Measurements from ENCODE around the gene CCDC12. TPM values are rescaled to one million over a fixed set of nuclear protein-coding genes. Genes with fewer than 3 reads are reported as not detected.
A peak's percentile ranks its signal among the peaks of the same experiment; 100 is the strongest.

CCDC12 gene
- total and polyA plus RNA-seq, 2 of the 13 experiments (the other 11 are each of a cell fraction or from before 2014, with no cell fraction given): 30.1 to 49.5 TPM

DNA sequence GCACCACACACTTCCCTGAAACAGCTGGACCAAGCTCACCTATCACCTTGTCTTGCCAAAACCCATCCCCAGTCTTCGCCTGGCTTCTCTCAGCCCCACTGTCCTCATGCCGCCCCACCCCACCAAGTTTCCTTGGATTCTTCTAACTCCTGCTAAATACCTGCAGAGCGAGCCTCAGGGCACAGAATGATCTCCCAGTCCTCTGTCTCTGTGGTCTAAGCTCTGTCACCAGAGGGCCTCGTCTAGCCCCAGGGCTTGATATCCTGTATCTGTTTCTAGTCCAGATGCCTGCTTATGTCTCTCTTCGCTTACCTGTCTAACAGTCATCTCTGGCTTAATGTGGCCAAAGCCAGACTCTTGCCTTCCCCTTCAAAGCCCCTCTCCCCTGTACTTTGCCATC lies 9.7 kb downstream of the CCDC12 start (continued):
- TF ChIP-seq, protein P1, sequence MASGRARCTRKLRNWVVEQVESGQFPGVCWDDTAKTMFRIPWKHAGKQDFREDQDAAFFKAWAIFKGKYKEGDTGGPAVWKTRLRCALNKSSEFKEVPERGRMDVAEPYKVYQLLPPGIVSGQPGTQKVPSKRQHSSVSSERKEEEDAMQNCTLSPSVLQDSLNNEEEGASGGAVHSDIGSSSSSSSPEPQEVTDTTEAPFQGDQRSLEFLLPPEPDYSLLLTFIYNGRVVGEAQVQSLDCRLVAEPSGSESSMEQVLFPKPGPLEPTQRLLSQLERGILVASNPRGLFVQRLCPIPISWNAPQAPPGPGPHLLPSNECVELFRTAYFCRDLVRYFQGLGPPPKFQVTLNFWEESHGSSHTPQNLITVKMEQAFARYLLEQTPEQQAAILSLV (CRISPR knock-in tag; IDR thresholded peaks at IDR 0.05; ENCODE audit: borderline replicate concordance): no peak
- TF ChIP-seq XRCC5 (optimal IDR thresholded peaks at IDR 0.05; ENCODE audit: low read length): peak; percentile 25
- no peak for TF ChIP-seq ZNF235 (CRISPR knock-in tag; IDR thresholded peaks at IDR 0.05; ENCODE audit: borderline replicate concordance)
- no peak for TF ChIP-seq ZNF703 (CRISPR knock-in tag; IDR thresholded peaks at IDR 0.05; ENCODE audit: borderline replicate concordance)
- TF ChIP-seq, protein P2, sequence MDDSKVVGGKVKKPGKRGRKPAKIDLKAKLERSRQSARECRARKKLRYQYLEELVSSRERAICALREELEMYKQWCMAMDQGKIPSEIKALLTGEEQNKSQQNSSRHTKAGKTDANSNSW (CRISPR knock-in tag; IDR thresholded peaks at IDR 0.05; ENCODE audit: borderline replicate concordance): no peak
- peak; percentile 21; the same call in 1 of the 2 replicates for TF ChIP-seq SMC3 (IDR thresholded peaks at IDR 0.05; ENCODE audit: low read length)
- TF ChIP-seq NFE2 (CRISPR knock-in tag; IDR thresholded peaks at IDR 0.05): no peak
- TF ChIP-seq, protein P3, sequence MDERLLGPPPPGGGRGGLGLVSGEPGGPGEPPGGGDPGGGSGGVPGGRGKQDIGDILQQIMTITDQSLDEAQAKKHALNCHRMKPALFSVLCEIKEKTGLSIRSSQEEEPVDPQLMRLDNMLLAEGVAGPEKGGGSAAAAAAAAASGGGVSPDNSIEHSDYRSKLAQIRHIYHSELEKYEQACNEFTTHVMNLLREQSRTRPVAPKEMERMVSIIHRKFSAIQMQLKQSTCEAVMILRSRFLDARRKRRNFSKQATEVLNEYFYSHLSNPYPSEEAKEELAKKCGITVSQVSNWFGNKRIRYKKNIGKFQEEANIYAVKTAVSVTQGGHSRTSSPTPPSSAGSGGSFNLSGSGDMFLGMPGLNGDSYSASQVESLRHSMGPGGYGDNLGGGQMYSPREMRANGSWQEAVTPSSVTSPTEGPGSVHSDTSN (CRISPR knock-in tag; IDR thresholded peaks at IDR 0.05): no peak
- no peak; the same call in 1 of the 2 replicates for TF ChIP-seq STAG1 (CRISPR knock-in tag; IDR thresholded peaks at IDR 0.05)
- TF ChIP-seq, protein P4, sequence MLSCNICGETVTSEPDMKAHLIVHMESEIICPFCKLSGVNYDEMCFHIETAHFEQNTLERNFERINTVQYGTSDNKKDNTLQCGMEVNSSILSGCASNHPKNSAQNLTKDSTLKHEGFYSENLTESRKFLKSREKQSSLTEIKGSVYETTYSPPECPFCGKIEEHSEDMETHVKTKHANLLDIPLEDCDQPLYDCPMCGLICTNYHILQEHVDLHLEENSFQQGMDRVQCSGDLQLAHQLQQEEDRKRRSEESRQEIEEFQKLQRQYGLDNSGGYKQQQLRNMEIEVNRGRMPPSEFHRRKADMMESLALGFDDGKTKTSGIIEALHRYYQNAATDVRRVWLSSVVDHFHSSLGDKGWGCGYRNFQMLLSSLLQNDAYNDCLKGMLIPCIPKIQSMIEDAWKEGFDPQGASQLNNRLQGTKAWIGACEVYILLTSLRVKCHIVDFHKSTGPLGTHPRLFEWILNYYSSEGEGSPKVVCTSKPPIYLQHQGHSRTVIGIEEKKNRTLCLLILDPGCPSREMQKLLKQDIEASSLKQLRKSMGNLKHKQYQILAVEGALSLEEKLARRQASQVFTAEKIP (CRISPR knock-in tag; IDR thresholded peaks at IDR 0.05; ENCODE audit: borderline replicate concordance): no peak
- no peak for TF ChIP-seq ZNF777 (CRISPR knock-in tag; IDR thresholded peaks at IDR 0.05)
- TF ChIP-seq TEAD3 (CRISPR knock-in tag; optimal IDR thresholded peaks at IDR 0.05; ENCODE audit: borderline replicate concordance): no peak
